Astrocyte (in vitro differentiated cells and primary cell): ENCODE measurements around the gene USP49. TPM values are rescaled to one million over a fixed set of nuclear protein-coding genes. Genes with fewer than 3 reads are reported as not detected.

Source experiments
- DNase-seq: peaks from one replicate; pipeline ENCODE4 v3.0.0-alpha.2; 2010; ENCODE audit warnings: low read depth
- FAIRE-seq: peaks from 2 replicates; lab custom pipeline; 2011; peaks lifted over from hg19 to GRCh38; lab: Jason Lieb, UNC
- H2AFZ ChIP-seq: 2 replicates; pipeline ENCODE4 v1.6.0; 2012; ENCODE audit warnings: low read depth, low read length, inconsistent platforms
- H3K27ac ChIP-seq: 2 replicates; pipeline ENCODE4 v1.5.1; 2011; ENCODE audit warnings: low read depth, low read length, inconsistent platforms
- H3K27me3 ChIP-seq: 2 replicates; pipeline ENCODE4 v1.6.0; 2011; ENCODE audit warnings: low read length, inconsistent platforms; ENCODE audit not compliant: insufficient read depth
- H3K36me3 ChIP-seq: 2 replicates; pipeline ENCODE4 v1.5.1; 2011; ENCODE audit warnings: low read length, inconsistent platforms; ENCODE audit not compliant: insufficient read depth
- H3K4me1 ChIP-seq: 2 replicates; pipeline ENCODE4 v1.5.1; 2011; ENCODE audit warnings: low read length, inconsistent platforms; ENCODE audit not compliant: insufficient read depth
- H3K4me2 ChIP-seq: 2 replicates; pipeline ENCODE4 v1.6.0; 2012; ENCODE audit warnings: low read length, inconsistent platforms
- H3K4me3 ChIP-seq: 2 replicates; pipeline ENCODE4 v1.5.1; 2011; ENCODE audit warnings: low read depth, mild to moderate bottlenecking, low read length, inconsistent platforms; ENCODE audit not compliant: insufficient read depth
- H3K79me2 ChIP-seq: 2 replicates; pipeline ENCODE4 v1.6.0; 2012; ENCODE audit warnings: mild to moderate bottlenecking, low read length, inconsistent platforms; ENCODE audit not compliant: insufficient read depth
- H3K9ac ChIP-seq: 2 replicates; pipeline ENCODE4 v1.6.0; 2012; ENCODE audit warnings: mild to moderate bottlenecking, low read length, inconsistent platforms
- H3K9me3 ChIP-seq: 2 replicates; pipeline ENCODE4 v1.5.1; 2012; ENCODE audit warnings: low read depth, mild to moderate bottlenecking, low read length, inconsistent platforms; ENCODE audit not compliant: insufficient read depth
- H4K20me1 ChIP-seq: 2 replicates; pipeline ENCODE4 v1.6.0; 2012; ENCODE audit warnings: low read length, inconsistent platforms; ENCODE audit not compliant: insufficient read depth
- H3K27ac Mint-ChIP-seq: one replicate; pipeline ENCODE4 v1.8.0; 2021; ENCODE audit warnings: mild to moderate bottlenecking, mixed read lengths; ENCODE audit not compliant: unreplicated experiment
- H3K27me3 Mint-ChIP-seq: one replicate; pipeline ENCODE4 v1.8.0; 2021; ENCODE audit warnings: low read depth, mixed read lengths; ENCODE audit not compliant: unreplicated experiment
- H3K36me3 Mint-ChIP-seq: one replicate; pipeline ENCODE4 v1.8.0; 2021; ENCODE audit warnings: low read depth, mixed read lengths; ENCODE audit not compliant: unreplicated experiment
- H3K4me1 Mint-ChIP-seq: one replicate; pipeline ENCODE4 v1.8.0; 2021; ENCODE audit warnings: low read depth, mixed read lengths; ENCODE audit not compliant: unreplicated experiment
- H3K4me3 Mint-ChIP-seq: one replicate; pipeline ENCODE4 v1.8.0; 2021; ENCODE audit warnings: mild to moderate bottlenecking, moderate library complexity, mixed read lengths; ENCODE audit not compliant: unreplicated experiment
- H3K9me3 Mint-ChIP-seq: one replicate; pipeline ENCODE4 v1.8.0; 2021; ENCODE audit warnings: mild to moderate bottlenecking, mixed read lengths; ENCODE audit not compliant: unreplicated experiment
- EZH2 ChIP-seq: IDR thresholded peaks from 2 replicates; pipeline ENCODE4 v1.6.1; 2012; ENCODE audit warnings: mild to moderate bottlenecking, low read length, inconsistent platforms; ENCODE audit not compliant: insufficient read depth
- total RNA-seq: library from RNA; stranded (reverse); gene quantifications from 2 replicates; pipeline ENCODE4 v1.2.1, GENCODE V29; 2021
- TF ChIP-seq, protein P1 (sequence below): IDR thresholded peaks from 2 replicates; pipeline ENCODE4 v1.5.1; 2011; ENCODE audit warnings: low read depth, mild to moderate bottlenecking, inconsistent platforms, low read length, moderate library complexity; ENCODE audit not compliant: insufficient read depth

The USP49 gene
- total RNA-seq, 1 donor from 2014 or later, result 5.5 TPM

DNA sequence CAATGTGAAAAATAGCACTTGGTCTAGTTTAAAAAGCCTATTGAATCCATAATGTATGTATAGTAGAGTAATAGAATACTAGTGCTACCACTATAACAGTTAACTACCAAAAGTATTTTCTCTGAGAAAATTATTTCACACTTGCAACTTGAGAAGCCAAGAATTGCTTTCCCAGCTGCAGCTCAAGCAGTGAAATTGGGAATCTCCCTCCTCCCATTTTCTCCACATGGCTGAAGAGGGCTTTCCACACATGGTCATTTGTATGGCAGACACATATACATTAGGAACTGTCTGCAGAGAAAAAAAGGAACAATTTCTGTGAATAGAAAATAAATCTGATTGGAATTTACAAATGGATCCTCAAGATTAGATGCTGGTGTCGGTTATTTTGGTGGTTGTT lies 73.2 kb downstream of the USP49 start:
- no peaks in the 10 kb centered on the region for H3K27me3 Mint-ChIP-seq
- no peak for FAIRE-seq
- Histone ChIP-seq H3K79me2 (no peaks in the 10 kb centered on the region), H3K9ac (no peak overlapping the region), H3K27ac (no peak overlapping the region), H3K4me2 (no peak overlapping the region), H3K9me3 (no peaks in the 10 kb centered on the region), H2AFZ (no peak overlapping the region), H3K27me3 (no peaks in the 10 kb centered on the region), H4K20me1 (no peaks in the 10 kb centered on the region), H3K4me3 (no peak overlapping the region), H3K4me1 (peaks cover 7% of the 10 kb centered on the region), H3K36me3 (no peaks in the 10 kb centered on the region)
- H3K9me3 Mint-ChIP-seq, result no peaks in the 10 kb centered on the region
- DNase-seq, result no peak
- H3K36me3 Mint-ChIP-seq, result peaks cover 4% of the 10 kb centered on the region
- peaks cover 14% of the 10 kb centered on the region for H3K4me1 Mint-ChIP-seq
- no peak overlapping the region for H3K27ac Mint-ChIP-seq
- TF ChIP-seq, protein P1, sequence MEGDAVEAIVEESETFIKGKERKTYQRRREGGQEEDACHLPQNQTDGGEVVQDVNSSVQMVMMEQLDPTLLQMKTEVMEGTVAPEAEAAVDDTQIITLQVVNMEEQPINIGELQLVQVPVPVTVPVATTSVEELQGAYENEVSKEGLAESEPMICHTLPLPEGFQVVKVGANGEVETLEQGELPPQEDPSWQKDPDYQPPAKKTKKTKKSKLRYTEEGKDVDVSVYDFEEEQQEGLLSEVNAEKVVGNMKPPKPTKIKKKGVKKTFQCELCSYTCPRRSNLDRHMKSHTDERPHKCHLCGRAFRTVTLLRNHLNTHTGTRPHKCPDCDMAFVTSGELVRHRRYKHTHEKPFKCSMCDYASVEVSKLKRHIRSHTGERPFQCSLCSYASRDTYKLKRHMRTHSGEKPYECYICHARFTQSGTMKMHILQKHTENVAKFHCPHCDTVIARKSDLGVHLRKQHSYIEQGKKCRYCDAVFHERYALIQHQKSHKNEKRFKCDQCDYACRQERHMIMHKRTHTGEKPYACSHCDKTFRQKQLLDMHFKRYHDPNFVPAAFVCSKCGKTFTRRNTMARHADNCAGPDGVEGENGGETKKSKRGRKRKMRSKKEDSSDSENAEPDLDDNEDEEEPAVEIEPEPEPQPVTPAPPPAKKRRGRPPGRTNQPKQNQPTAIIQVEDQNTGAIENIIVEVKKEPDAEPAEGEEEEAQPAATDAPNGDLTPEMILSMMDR, result no peak
- TF ChIP-seq EZH2, result no peak
- no peak overlapping the region for H3K4me3 Mint-ChIP-seq

DNA sequence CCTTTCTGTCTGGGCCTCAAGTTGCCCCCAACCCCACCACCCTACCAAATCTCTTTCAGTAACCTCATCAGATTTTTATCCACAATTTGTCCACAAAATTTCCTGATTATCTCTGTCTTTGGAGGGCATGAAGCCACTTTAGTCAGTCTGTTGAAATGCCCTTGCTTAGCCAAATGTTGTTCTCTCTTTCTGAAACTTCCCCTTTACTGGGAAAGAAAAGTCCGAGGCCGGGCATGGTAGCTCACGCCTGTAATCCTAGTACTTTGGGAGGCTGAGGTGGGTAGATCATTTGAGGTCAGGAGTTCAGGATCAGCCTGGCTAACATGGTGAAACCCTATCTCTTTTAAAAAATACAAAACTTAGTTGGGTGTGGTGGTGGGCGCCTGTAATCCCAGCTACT lies 73.9 kb downstream of the USP49 start:
- Histone ChIP-seq H3K27me3 (no peaks in the 10 kb centered on the region), H3K36me3 (no peaks in the 10 kb centered on the region), H3K4me2 (no peak overlapping the region), H3K4me3 (no peak overlapping the region), H3K27ac (no peak overlapping the region), H3K9me3 (no peaks in the 10 kb centered on the region), H3K4me1 (peaks cover 7% of the 10 kb centered on the region), H4K20me1 (no peaks in the 10 kb centered on the region), H3K79me2 (no peaks in the 10 kb centered on the region), H2AFZ (no peak overlapping the region), H3K9ac (no peak overlapping the region)
- Mint-ChIP-seq H3K36me3 (peaks cover 5% of the 10 kb centered on the region), H3K4me3 (no peak overlapping the region), H3K27ac (no peak overlapping the region), H3K4me1 (peaks cover 16% of the 10 kb centered on the region), H3K9me3 (no peaks in the 10 kb centered on the region), H3K27me3 (no peaks in the 10 kb centered on the region)
- FAIRE-seq (no peak), DNase-seq (no peak)
- no peak for TF ChIP-seq EZH2

DNA sequence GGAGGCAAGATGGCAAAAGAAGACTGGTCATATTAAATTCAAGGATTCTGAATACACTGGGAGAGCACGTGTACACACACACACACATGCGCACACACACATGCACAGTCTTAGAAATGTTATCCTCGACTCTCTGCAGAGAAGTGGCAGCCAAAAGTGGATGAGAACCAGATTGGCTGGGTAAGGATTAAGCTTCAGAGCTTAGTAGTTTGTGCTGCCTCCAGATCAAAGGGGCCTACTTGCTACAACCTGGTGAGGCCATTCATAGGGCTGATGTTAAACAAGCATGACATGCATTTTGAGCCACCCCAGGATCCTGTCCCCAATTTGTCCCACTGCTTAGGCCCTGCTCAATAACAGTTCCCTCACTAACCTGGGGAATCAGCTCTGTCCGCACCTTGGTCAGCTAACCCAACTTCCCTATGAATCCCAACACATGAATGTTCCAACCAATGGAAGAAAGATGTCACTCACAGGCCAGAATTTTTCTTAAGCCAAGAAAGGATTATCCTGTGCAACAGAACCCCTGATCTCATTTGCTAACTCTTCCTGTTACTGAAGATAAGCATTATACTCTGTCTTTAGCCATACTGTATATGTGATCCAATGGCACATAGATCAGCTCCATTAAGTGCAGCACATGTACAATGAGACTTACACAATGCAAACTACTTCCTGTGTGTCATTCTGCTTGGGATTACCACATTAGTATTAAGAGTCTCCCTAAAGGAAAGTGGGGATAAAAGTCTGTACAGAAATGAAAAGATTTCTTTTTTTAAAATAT lies 76.7 kb downstream of the USP49 start:
- H3K9me3 Mint-ChIP-seq, result no peaks in the 10 kb centered on the region
- peaks cover 11% of the 10 kb centered on the region for H3K4me1 Mint-ChIP-seq
- Histone ChIP-seq H3K9me3 (no peaks in the 10 kb centered on the region), H3K9ac (no peak overlapping the region), H3K4me2 (no peak overlapping the region), H3K27ac (no peak overlapping the region), H3K79me2 (no peaks in the 10 kb centered on the region), H3K36me3 (no peaks in the 10 kb centered on the region), H3K4me3 (no peak overlapping the region), H4K20me1 (no peaks in the 10 kb centered on the region), H3K4me1 (no peaks in the 10 kb centered on the region), H3K27me3 (no peaks in the 10 kb centered on the region), H2AFZ (no peak overlapping the region)
- TF ChIP-seq, protein P1, result no peak
- no peak for TF ChIP-seq EZH2
- no peak overlapping the region for H3K4me3 Mint-ChIP-seq
- peaks cover 5% of the 10 kb centered on the region for H3K36me3 Mint-ChIP-seq
- H3K27ac Mint-ChIP-seq, result no peak overlapping the region
- no peaks in the 10 kb centered on the region for H3K27me3 Mint-ChIP-seq
- DNase-seq, result no peak
- no peak for FAIRE-seq
